Measurements from ENCODE around the gene PISD. TPM values are rescaled to one million over a fixed set of nuclear protein-coding genes. Genes with fewer than 3 reads are reported as not detected.

Gene PISD
- total RNA-seq, 2 experiments from 2014 or later: 33.9 to 35.9 TPM

DNA sequence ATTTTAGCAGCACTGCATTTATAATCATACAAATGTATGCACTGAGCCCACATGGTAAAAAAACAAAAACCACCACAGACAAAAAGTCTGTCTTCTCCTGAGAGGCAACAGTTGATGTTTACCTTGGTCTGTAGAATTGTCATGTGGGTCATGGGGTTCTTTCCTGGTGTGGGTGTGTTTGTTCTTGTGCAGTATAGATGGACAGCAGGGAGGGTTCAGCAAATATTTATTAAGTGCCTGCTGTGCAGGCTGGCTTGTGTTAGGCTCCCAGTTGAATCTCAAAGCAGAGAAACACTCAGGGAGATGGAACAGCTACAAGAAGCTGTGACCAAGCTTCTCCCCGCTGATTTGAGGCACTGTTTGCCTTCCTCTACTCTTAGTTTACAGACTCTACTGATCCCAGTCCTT lies 82.2 kb downstream of the PISD start:
- H3K27me3 Mint-ChIP-seq: no peaks in the 10 kb centered on the region
- peaks cover 60% of the 10 kb centered on the region for H3K36me3 Mint-ChIP-seq (ENCODE audit: low read depth)
- no peaks in the 10 kb centered on the region for H3K9me3 Mint-ChIP-seq
- H3K27ac Mint-ChIP-seq: peak overlapping the region; percentile 58
- intact Hi-C loops (cut with micrococcal nuclease): no loop called here
- TF ChIP-seq, protein P1, sequence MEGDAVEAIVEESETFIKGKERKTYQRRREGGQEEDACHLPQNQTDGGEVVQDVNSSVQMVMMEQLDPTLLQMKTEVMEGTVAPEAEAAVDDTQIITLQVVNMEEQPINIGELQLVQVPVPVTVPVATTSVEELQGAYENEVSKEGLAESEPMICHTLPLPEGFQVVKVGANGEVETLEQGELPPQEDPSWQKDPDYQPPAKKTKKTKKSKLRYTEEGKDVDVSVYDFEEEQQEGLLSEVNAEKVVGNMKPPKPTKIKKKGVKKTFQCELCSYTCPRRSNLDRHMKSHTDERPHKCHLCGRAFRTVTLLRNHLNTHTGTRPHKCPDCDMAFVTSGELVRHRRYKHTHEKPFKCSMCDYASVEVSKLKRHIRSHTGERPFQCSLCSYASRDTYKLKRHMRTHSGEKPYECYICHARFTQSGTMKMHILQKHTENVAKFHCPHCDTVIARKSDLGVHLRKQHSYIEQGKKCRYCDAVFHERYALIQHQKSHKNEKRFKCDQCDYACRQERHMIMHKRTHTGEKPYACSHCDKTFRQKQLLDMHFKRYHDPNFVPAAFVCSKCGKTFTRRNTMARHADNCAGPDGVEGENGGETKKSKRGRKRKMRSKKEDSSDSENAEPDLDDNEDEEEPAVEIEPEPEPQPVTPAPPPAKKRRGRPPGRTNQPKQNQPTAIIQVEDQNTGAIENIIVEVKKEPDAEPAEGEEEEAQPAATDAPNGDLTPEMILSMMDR (IDR thresholded peaks at IDR 0.05): no peak
- ChIA-PET POLR2A (interaction anchor here (1.4 kb wide), 1 partner anchor 23 kb away, joined by 4 read pairs; no protein-coding TSS in a partner anchor), CTCF (interaction anchor here (3.2 kb wide), 1 partner anchor 23 kb away, joined by 10 read pairs; no protein-coding TSS in a partner anchor)
- H3K4me3 Mint-ChIP-seq: no peak overlapping the region
- DNase-seq: no peak
- H3K4me1 Mint-ChIP-seq (ENCODE audit: low read depth): peaks cover 30% of the 10 kb centered on the region
- ATAC-seq: no peak

GRCh38 chr22:31578171-31578570 lies 83.8 kb downstream of the PISD start:
- Mint-ChIP-seq H3K4me3 (no peak overlapping the region), H3K36me3 (ENCODE audit: low read depth) (peaks cover 51% of the 10 kb centered on the region), H3K27me3 (no peaks in the 10 kb centered on the region), H3K27ac (no peak overlapping the region), H3K4me1 (ENCODE audit: low read depth) (peaks cover 17% of the 10 kb centered on the region), H3K9me3 (no peaks in the 10 kb centered on the region)
- intact Hi-C loops (cut with micrococcal nuclease): no loop called here
- DNase-seq (no peak), ATAC-seq (no peak)
- CTCF ChIA-PET: interaction anchor here (0.6 to 3.2 kb wide), 4 partner anchors 17 to 658 kb away, joined by 3 to 10 read pairs (median 4); no protein-coding TSS in a partner anchor
- TF ChIP-seq, protein P1 (IDR thresholded peaks at IDR 0.05): no peak
- POLR2A ChIA-PET: interaction anchor here (0.9 to 1.0 kb wide), 2 partner anchors 36 to 37 kb away, joined by 3 read pairs; no protein-coding TSS in a partner anchor

- DNase-seq (no peak), ATAC-seq (no peak)
- H3K27ac Mint-ChIP-seq: peak overlapping the region; percentile 3
- CTCF ChIA-PET: interaction anchor here (0.6 to 3.2 kb wide), 3 partner anchors 16 to 658 kb away, joined by 3 to 10 read pairs (median 5); no protein-coding TSS in a partner anchor
- intact Hi-C loops (cut with micrococcal nuclease): no loop called here
- peaks cover 55% of the 10 kb centered on the region for H3K36me3 Mint-ChIP-seq (ENCODE audit: low read depth)
- H3K9me3 Mint-ChIP-seq: no peaks in the 10 kb centered on the region
- TF ChIP-seq, protein P1 (IDR thresholded peaks at IDR 0.05): no peak
- H3K4me3 Mint-ChIP-seq: no peak overlapping the region
- H3K27me3 Mint-ChIP-seq: no peaks in the 10 kb centered on the region
- POLR2A ChIA-PET: interaction anchor here (0.9 to 1.0 kb wide), 2 partner anchors 36 to 37 kb away, joined by 3 read pairs; no protein-coding TSS in a partner anchor
- H3K4me1 Mint-ChIP-seq (ENCODE audit: low read depth): peaks cover 17% of the 10 kb centered on the region
Observed at GRCh38 chr22:31577711-31578110, 84.3 kb downstream of the PISD start.

DNA sequence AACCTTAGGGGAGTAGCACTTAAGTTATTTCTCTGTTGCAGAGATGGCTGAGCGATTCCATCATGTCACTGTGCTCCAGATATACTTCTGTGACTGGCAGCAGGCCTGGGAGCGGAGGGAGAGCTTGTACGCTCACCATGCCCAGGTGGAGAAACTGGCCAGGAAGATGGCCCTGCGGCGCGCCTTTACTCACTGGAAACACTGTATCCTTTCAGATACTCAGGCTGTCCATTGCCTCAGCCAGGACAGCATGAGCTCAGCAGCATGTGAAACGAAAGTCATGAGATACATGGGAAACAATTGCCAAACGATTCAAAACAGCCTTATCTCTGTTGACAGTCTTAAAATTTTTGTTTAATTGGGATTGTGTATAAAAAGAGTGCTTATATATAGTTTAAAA lies 86.8 kb downstream of the PISD start:
- no peaks in the 10 kb centered on the region for H3K27me3 Mint-ChIP-seq
- no peak overlapping the region for H3K4me3 Mint-ChIP-seq
- H3K27ac Mint-ChIP-seq: no peak overlapping the region
- peaks cover 8% of the 10 kb centered on the region for H3K4me1 Mint-ChIP-seq (ENCODE audit: low read depth)
- TF ChIP-seq, protein P1 (IDR thresholded peaks at IDR 0.05): no peak
- ATAC-seq (no peak), DNase-seq (no peak)
- peaks cover 60% of the 10 kb centered on the region for H3K36me3 Mint-ChIP-seq (ENCODE audit: low read depth)
- ChIA-PET POLR2A (interaction anchor here (1.3 kb wide), 1 partner anchor 47 kb away, joined by 3 read pairs; no protein-coding TSS in a partner anchor), CTCF (interaction anchor here (1.0 kb wide), 1 partner anchor 59 kb away, joined by 3 read pairs; no protein-coding TSS in a partner anchor)
- no peaks in the 10 kb centered on the region for H3K9me3 Mint-ChIP-seq
- intact Hi-C loops (cut with micrococcal nuclease): no loop called here

- H3K27me3 Mint-ChIP-seq: no peaks in the 10 kb centered on the region
- H3K9me3 Mint-ChIP-seq: no peaks in the 10 kb centered on the region
- DNase-seq (no peak), ATAC-seq (no peak)
- H3K4me3 Mint-ChIP-seq: no peak overlapping the region
- ChIA-PET POLR2A (interaction anchor here (0.8 kb wide), 1 partner anchor 16 kb away, joined by 3 read pairs; no protein-coding TSS in a partner anchor), CTCF (interaction anchor here (0.8 to 1.0 kb wide), 4 partner anchors 9 to 72 kb away, joined by 3 read pairs; no protein-coding TSS in a partner anchor)
- TF ChIP-seq, protein P1 (IDR thresholded peaks at IDR 0.05): no peak
- intact Hi-C loops (cut with micrococcal nuclease): no loop called here
- H3K36me3 Mint-ChIP-seq (ENCODE audit: low read depth): peaks cover 59% of the 10 kb centered on the region
- peak overlapping the region; percentile 38 for H3K27ac Mint-ChIP-seq
- H3K4me1 Mint-ChIP-seq (ENCODE audit: low read depth): peaks cover 11% of the 10 kb centered on the region
Observed at GRCh38 chr22:31574055-31574670, 87.9 kb downstream of the PISD start.
